SU-DHL-6 (cell line): Measurements from ENCODE around the gene GNG8.

Source experiments
- H2AFZ ChIP-seq: fragments of 200-600 bp; sonication (generic); 2 replicates; pipeline ENCODE4 v1.6.1; 2014; ENCODE audit warnings: low read depth, mild to moderate bottlenecking, moderate library complexity, mixed read lengths, antibody characterized with exemption, low read length; ENCODE audit not compliant: severe bottlenecking
- H3F3A ChIP-seq: fragments of 200-600 bp; shearing (Covaris generic); 2 replicates; pipeline ENCODE4 v1.6.0; 2016; ENCODE audit warnings: antibody characterized with exemption, mild to moderate bottlenecking; ENCODE audit not compliant: insufficient read depth
- H3K27ac ChIP-seq: fragments of 200-600 bp; sonication (generic); 2 replicates; pipeline ENCODE4 v1.5.1; 2016; ENCODE audit warnings: low read depth, mild to moderate bottlenecking, low read length, moderate library complexity, mixed read lengths
- H3K27me3 ChIP-seq: fragments of 200-600 bp; sonication (generic), shearing (Covaris generic); 2 replicates; pipeline ENCODE4 v1.6.0; 2014; ENCODE audit warnings: mild to moderate bottlenecking, low read length
- H3K36me3 ChIP-seq: fragments of 200-600 bp; sonication (generic); 2 replicates; pipeline ENCODE4 v1.6.1; 2014; ENCODE audit warnings: mild to moderate bottlenecking, low read length, mixed read lengths
- H3K4me2 ChIP-seq: fragments of 300-600, 200-600 bp; shearing (Covaris generic), sonication (generic); 2 replicates; pipeline ENCODE4 v1.6.0; 2014; ENCODE audit warnings: low read length, low read depth, mild to moderate bottlenecking; ENCODE audit not compliant: poor library complexity, severe bottlenecking
- H3K4me3 ChIP-seq: fragments of 200-600 bp; sonication (generic); 2 replicates; pipeline ENCODE4 v1.5.1; 2014; ENCODE audit warnings: antibody characterized with exemption, low read length, mild to moderate bottlenecking, mixed read lengths; ENCODE audit not compliant: insufficient read depth, poor library complexity, severe bottlenecking
- H3K79me2 ChIP-seq: fragments of 200-600 bp; sonication (generic); 2 replicates; pipeline ENCODE4 v1.6.1; 2014; ENCODE audit warnings: mild to moderate bottlenecking, low read length, moderate library complexity; ENCODE audit not compliant: insufficient read depth
- H3K9ac ChIP-seq: fragments of 200-600 bp; sonication (generic); 2 replicates; pipeline ENCODE4 v1.7.0; 2014; ENCODE audit warnings: mild to moderate bottlenecking, low read length
- H3K9me2 ChIP-seq: fragments of 200-600 bp; sonication (generic); replicated peaks from 2 replicates; pipeline ENCODE4 v1.6.1; 2014; ENCODE audit warnings: low read length; ENCODE audit not compliant: insufficient read depth
- H3K9me3 ChIP-seq: fragments of 200-600 bp; sonication (generic); 2 replicates; pipeline ENCODE4 v1.6.1; 2014; ENCODE audit warnings: low read length, mixed read lengths; ENCODE audit not compliant: insufficient read depth
- H4K20me1 ChIP-seq: fragments of 200-600 bp; sonication (generic); 2 replicates; pipeline ENCODE4 v1.6.1; 2014; ENCODE audit warnings: low read depth, mild to moderate bottlenecking, antibody characterized with exemption, low read length, moderate library complexity, mixed read lengths
- CTCF ChIP-seq: fragments of 200-600 bp; sonication (generic); IDR thresholded peaks from one replicate; pipeline ENCODE4 v1.5.1; 2017; ENCODE audit warnings: antibody characterized with exemption, mild to moderate bottlenecking, low read length, moderate library complexity; ENCODE audit not compliant: insufficient read depth, poor library complexity, severe bottlenecking
- EZH2phosphoT487 ChIP-seq: fragments of 200-600 bp; sonication (generic), shearing (Covaris generic); conservative IDR thresholded peaks from 2 replicates; pipeline ENCODE4 v1.6.1; 2018; ENCODE audit warnings: mild to moderate bottlenecking, antibody characterized with exemption, low read length, moderate library complexity, mixed read lengths

Gene GNG8

GRCh38 chr19:46660551-46661019 lies 24.6 kb upstream of the GNG8 start:
- Histone ChIP-seq H3K9me3 (no peaks in the 10 kb centered on the region), H3K79me2 (no peaks in the 10 kb centered on the region), H2AFZ (peak overlapping the region; percentile 84), H3F3A (peaks cover 4% of the 10 kb centered on the region), H3K27ac (no peak overlapping the region), H3K36me3 (no peaks in the 10 kb centered on the region), H4K20me1 (no peaks in the 10 kb centered on the region), H3K27me3 (no peaks in the 10 kb centered on the region), H3K9ac (peak overlapping the region; percentile 52), H3K4me2 (peak overlapping the region; percentile 62), H3K9me2 (no peaks in the 10 kb centered on the region), H3K4me3 (peak overlapping the region; percentile 53)
- TF ChIP-seq EZH2phosphoT487, result no peak
- TF ChIP-seq CTCF, result no peak

DNA sequence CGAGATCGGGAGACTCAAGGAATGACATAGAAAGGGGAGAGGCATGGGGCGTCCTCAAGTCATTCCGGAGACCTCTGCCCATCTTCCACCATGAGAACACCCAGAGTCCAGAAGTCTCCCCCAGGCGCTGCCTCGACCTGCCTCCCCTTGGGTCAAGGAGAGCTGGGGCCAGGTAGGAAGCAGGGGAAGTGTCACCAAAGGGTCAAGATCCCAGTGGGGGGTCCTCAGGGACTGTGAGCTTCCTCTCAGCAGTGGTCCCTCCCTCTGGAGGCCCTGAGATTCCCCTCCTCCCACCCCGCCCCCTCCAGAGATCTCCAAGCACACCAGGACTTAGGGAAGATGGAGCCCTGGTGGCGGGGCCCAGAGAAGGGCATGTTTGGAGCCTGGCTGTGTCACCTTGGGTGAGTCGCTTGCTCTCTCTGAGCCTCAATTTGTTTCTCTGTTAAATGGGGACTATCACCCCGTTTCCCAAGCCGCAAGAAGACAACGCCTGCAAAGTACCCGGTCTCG lies 24.1 kb upstream of the GNG8 start:
- no peaks in the 10 kb centered on the region for H3K79me2 ChIP-seq
- H3K27ac ChIP-seq, result no peak overlapping the region
- no peaks in the 10 kb centered on the region for H3K9me3 ChIP-seq
- peak overlapping the region; percentile 52 for H3K9ac ChIP-seq
- H2AFZ ChIP-seq, result peak overlapping the region; percentile 84
- H3K4me2 ChIP-seq, result peak overlapping the region; percentile 62
- peaks cover 4% of the 10 kb centered on the region for H3F3A ChIP-seq
- no peaks in the 10 kb centered on the region for H3K9me2 ChIP-seq
- no peaks in the 10 kb centered on the region for H3K36me3 ChIP-seq
- H3K27me3 ChIP-seq, result no peaks in the 10 kb centered on the region
- peak overlapping the region; percentile 53 for H3K4me3 ChIP-seq
- no peak for TF ChIP-seq CTCF
- TF ChIP-seq EZH2phosphoT487, result no peak
- H4K20me1 ChIP-seq, result no peaks in the 10 kb centered on the region

GRCh38 chr19:46659151-46660007 lies 23.4 kb upstream of the GNG8 start:
- Histone ChIP-seq H3F3A (peaks cover 4% of the 10 kb centered on the region), H4K20me1 (no peaks in the 10 kb centered on the region), H3K27me3 (no peaks in the 10 kb centered on the region), H2AFZ (no peak overlapping the region), H3K9ac (no peak overlapping the region), H3K36me3 (no peaks in the 10 kb centered on the region), H3K4me2 (peak overlapping the region; percentile 62), H3K9me2 (no peaks in the 10 kb centered on the region), H3K4me3 (no peak overlapping the region), H3K9me3 (no peaks in the 10 kb centered on the region), H3K79me2 (no peaks in the 10 kb centered on the region), H3K27ac (no peak overlapping the region)
- no peak for TF ChIP-seq EZH2phosphoT487
- no peak for TF ChIP-seq CTCF
